Activated CD8-positive, alpha-beta T cell treated with anti-CD3 and anti-CD28 coated beads for 36 hours (primary cell): ENCODE measurements around the gene CORO6. TPM values are rescaled to one million over a fixed set of nuclear protein-coding genes. Genes with fewer than 3 reads are reported as not detected.

Experiments used
- ATAC-seq: fragments of 200-7000 bp; cut with Tn5 transposase; one replicate; pipeline ENCODE4 v1.10.0; 2021; ENCODE audit warnings: mild to moderate bottlenecking, moderate library complexity
- CTCF ChIA-PET: fragments of 350-600 bp; sonication (Branson Sonifier 250); formaldehyde crosslinking; loops from one replicate; lab custom pipeline; 2021; ENCODE audit warnings: antibody characterized with exemption; lab: Charles Lee
- POLR2A ChIA-PET: fragments of 350-600 bp; sonication (Branson Sonifier 250); formaldehyde crosslinking; loops from one replicate; lab custom pipeline; 2021; ENCODE audit warnings: antibody characterized with exemption; lab: Charles Lee
- DNase-seq: peaks from one replicate; pipeline ENCODE4 v3.0.0-alpha.2; 2020
- H3K27ac Mint-ChIP-seq: one replicate; pipeline ENCODE4 v1.8.0; 2021; ENCODE audit warnings: mild to moderate bottlenecking, mixed read lengths
- H3K27me3 Mint-ChIP-seq: one replicate; pipeline ENCODE4 v1.8.0; 2021; ENCODE audit warnings: mixed read lengths
- H3K36me3 Mint-ChIP-seq: one replicate; pipeline ENCODE4 v1.8.0; 2021; ENCODE audit warnings: low read depth, mixed read lengths
- H3K4me1 Mint-ChIP-seq: one replicate; pipeline ENCODE4 v1.8.0; 2021; ENCODE audit warnings: low read depth, mixed read lengths
- H3K4me3 Mint-ChIP-seq: one replicate; pipeline ENCODE4 v1.8.0; 2021; ENCODE audit warnings: mild to moderate bottlenecking, moderate library complexity, mixed read lengths
- H3K9me3 Mint-ChIP-seq: one replicate; pipeline ENCODE4 v1.8.0; 2021; ENCODE audit warnings: mixed read lengths
- CTCF ChIP-seq: fragments of 200-600 bp; IDR thresholded peaks from one replicate; pipeline ENCODE4 v1.8.0; 2022; ENCODE audit warnings: antibody characterized with exemption, mild to moderate bottlenecking
- intact Hi-C: fragments of 100-400 bp; cut with micrococcal nuclease; formaldehyde crosslinking; loops from one replicate; pipeline ENCODE4 v1.10.0; 2022
- total RNA-seq, 2 experiments: library from RNA; stranded (reverse); gene quantifications; one replicate each; pipeline ENCODE4 v1.2.3, GENCODE V29; 2021

CORO6 gene
- total RNA-seq, 2 experiments from 2014 or later, result 11.6 to 13.0 TPM

DNA sequence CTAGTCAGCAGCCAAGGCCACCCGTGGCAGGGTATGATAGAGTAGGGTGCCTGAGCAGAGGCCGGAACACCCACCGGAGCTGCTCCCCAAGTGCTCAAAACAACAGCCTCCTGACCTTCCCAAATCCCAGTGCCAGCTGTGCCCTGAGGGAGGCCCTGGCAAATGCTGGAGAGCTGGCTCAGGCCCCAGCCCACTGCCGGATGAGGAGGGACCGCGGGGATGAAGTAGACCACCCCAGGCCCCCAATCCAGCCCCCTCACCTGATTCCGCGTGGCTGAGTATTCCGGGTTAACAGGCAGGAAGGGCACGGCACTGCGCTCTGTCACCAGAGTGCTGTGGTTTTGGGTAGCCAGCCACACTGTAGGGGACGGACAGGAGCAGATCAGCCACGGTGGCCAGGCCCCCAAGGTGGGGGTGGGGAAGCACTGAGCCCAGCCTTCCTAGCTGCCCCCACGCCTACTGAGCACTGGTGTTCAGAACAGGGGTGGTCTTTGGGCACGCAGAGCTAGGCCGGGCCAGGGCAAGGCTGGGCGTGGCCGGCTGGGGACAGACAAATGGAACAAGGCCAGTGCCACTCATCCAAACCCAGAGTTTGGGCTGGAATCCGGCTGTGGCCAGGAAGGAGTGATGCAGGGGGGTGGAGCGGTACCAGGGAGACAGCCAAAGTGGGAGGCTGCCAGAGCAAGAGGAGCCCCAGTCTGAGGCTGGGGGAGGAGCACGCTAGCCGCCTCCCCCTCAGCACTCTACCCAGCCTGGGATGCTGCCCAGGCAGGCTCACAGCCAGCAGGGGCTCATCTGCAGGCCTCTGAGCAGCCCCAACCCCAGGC is 45.1 kb downstream of the CORO6 start:
- peaks cover 33% of the 10 kb centered on the region for H3K4me1 Mint-ChIP-seq
- ChIA-PET POLR2A (interaction anchor here (1.5 to 2.2 kb wide), 3 partner anchors 10 to 39 kb away, joined by 3 to 8 read pairs (median 6); partner anchors contain the start of gene ABHD15), CTCF (interaction anchor here (2.3 to 14.9 kb wide), 4 partner anchors 8 to 39 kb away, joined by 7 to 172 read pairs (median 58); partner anchors contain the start of genes ABHD15, ANKRD13B and TP53I13)
- intact Hi-C loops, result no loop called here
- H3K27me3 Mint-ChIP-seq, result no peaks in the 10 kb centered on the region
- TF ChIP-seq CTCF, result no peak
- H3K36me3 Mint-ChIP-seq, result peaks cover 44% of the 10 kb centered on the region
- DNase-seq (no peak), ATAC-seq (no peak)
- H3K27ac Mint-ChIP-seq, result no peak overlapping the region
- no peaks in the 10 kb centered on the region for H3K9me3 Mint-ChIP-seq
- no peak overlapping the region for H3K4me3 Mint-ChIP-seq

DNA sequence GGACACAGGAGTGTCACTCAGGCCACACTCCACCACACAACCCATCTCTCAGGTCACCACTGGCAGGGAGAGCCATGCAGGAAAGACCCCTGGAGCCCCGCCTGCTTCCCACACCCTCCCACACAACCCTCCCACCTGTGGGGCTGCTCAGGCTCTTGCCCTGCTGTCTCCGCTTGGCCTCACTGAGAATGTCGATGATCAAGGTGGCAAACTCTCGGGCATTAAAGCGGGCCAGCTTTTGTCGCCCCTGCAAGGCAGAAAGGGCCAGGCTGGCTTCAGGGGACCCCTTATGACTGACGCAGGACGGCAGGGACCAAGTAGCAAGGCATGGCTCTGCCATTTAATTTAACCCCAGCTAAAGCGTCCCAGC is 45.7 kb downstream of the CORO6 start:
- ChIA-PET CTCF (interaction anchor here (2.3 to 14.9 kb wide), 3 partner anchors 9 to 40 kb away, joined by 7 to 172 read pairs (median 83); partner anchors contain the start of gene ANKRD13B), POLR2A (interaction anchor here (0.8 to 2.2 kb wide), 3 partner anchors 9 to 40 kb away, joined by 4 to 8 read pairs (median 6); partner anchors contain the start of gene ABHD15)
- intact Hi-C loops, result no loop called here
- Mint-ChIP-seq H3K27me3 (no peaks in the 10 kb centered on the region), H3K27ac (no peak overlapping the region), H3K4me1 (peaks cover 31% of the 10 kb centered on the region), H3K4me3 (no peak overlapping the region), H3K36me3 (peaks cover 38% of the 10 kb centered on the region), H3K9me3 (no peaks in the 10 kb centered on the region)
- no peak for ATAC-seq
- no peak for DNase-seq
- no peak for TF ChIP-seq CTCF

GRCh38 chr17:29576214-29577000 is 46.3 kb downstream of the CORO6 start:
- peaks cover 37% of the 10 kb centered on the region for H3K36me3 Mint-ChIP-seq
- POLR2A ChIA-PET, result interaction anchor here (0.8 to 2.2 kb wide), 4 partner anchors 9 to 40 kb away, joined by 4 to 8 read pairs (median 6); partner anchors contain the start of gene ABHD15
- no peak for TF ChIP-seq CTCF
- H3K4me3 Mint-ChIP-seq, result no peak overlapping the region
- CTCF ChIA-PET, result interaction anchor here (2.3 to 14.9 kb wide), 3 partner anchors 10 to 41 kb away, joined by 7 to 172 read pairs (median 83); partner anchors contain the start of gene ANKRD13B
- H3K27me3 Mint-ChIP-seq, result no peaks in the 10 kb centered on the region
- intact Hi-C loops, result no loop called here
- peaks cover 31% of the 10 kb centered on the region for H3K4me1 Mint-ChIP-seq
- ATAC-seq (no peak), DNase-seq (no peak)
- H3K27ac Mint-ChIP-seq, result no peak overlapping the region
- no peaks in the 10 kb centered on the region for H3K9me3 Mint-ChIP-seq

DNA sequence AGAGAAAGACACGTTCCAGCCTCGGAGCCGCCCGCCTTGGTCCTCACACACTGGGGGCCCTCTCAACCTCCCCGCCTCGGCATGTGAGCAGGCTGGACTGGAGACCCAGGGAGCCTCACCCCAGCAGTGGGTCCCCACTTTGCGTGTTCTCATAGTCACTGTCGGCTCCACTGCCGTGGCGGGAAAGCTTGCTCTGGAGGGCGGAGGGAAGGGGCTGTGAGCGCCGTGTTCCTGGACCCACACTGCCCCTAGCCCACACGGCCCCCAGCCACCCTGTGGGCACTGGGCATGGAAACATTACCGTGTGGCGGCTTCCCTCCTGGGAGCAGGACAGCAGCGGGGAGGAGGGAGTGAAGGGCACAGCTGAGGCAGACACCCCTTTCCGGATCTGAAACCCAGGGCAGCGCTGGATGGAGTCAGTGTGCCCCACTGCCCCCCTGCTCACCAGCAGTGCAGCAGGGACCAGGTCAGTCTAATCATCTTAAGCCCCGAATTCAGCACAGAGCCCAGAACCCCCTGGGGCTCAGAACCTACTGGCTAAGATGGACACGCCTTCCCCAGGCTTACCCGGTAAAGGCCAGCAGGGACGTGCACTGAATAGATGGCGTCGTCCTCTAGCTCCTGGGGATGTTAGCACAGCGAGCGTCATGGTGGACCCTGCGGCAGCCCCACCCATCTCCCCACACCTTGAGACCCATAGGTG is 47.0 kb downstream of the CORO6 start:
- H3K9me3 Mint-ChIP-seq, result no peaks in the 10 kb centered on the region
- peaks cover 24% of the 10 kb centered on the region for H3K4me1 Mint-ChIP-seq
- ATAC-seq, result no peak
- H3K27me3 Mint-ChIP-seq, result no peaks in the 10 kb centered on the region
- no peak for TF ChIP-seq CTCF
- H3K27ac Mint-ChIP-seq, result no peak overlapping the region
- DNase-seq, result no peak
- intact Hi-C loops, result no loop called here
- CTCF ChIA-PET, result interaction anchor here (2.3 to 14.9 kb wide), 5 partner anchors 10 to 206 kb away, joined by 7 to 172 read pairs (median 83); partner anchors contain the start of gene ANKRD13B
- no peak overlapping the region for H3K4me3 Mint-ChIP-seq
- POLR2A ChIA-PET, result interaction anchor here (1.6 to 2.9 kb wide), 6 partner anchors 8 to 43 kb away, joined by 4 to 12 read pairs (median 6); partner anchors contain the start of gene ABHD15
- peaks cover 31% of the 10 kb centered on the region for H3K36me3 Mint-ChIP-seq
